Right cardiac atrium (tissue), 5 donors: ENCODE results near the gene KCTD3. TPM values are rescaled to one million over a fixed set of nuclear protein-coding genes. Genes with fewer than 3 reads are reported as not detected.

Source experiments
- ATAC-seq, 2 donors: fragments of 200-7000 bp; cut with Tn5 transposase; one replicate each; pipeline versions ENCODE4 v1.8.0 to v1.9.1; 2020; ENCODE audit warnings: moderate library complexity in 2 of 2, mild to moderate bottlenecking in 1 of 2
- DNase-seq, 3 donors: peaks; one replicate each; pipeline ENCODE4 v3.0.0-alpha.2; 2020
- H3K27ac ChIP-seq: one replicate; pipeline ENCODE4 v1.5.1; 2013; ENCODE audit warnings: mild to moderate bottlenecking, low read length, control low read depth, moderate library complexity
- H3K27me3 ChIP-seq: one replicate; pipeline ENCODE4 v1.6.1; 2013; ENCODE audit not compliant: control insufficient read depth, insufficient read depth
- H3K4me1 ChIP-seq: one replicate; pipeline ENCODE4 v1.6.1; 2013; ENCODE audit warnings: low read length; ENCODE audit not compliant: control insufficient read depth, insufficient read depth
- H3K4me3 ChIP-seq: one replicate; pipeline ENCODE4 v1.5.1; 2013; ENCODE audit warnings: low read length, control low read depth
- H3K9me3 ChIP-seq: one replicate; pipeline ENCODE4 v1.6.1; 2013; ENCODE audit warnings: low read length; ENCODE audit not compliant: control insufficient read depth
- WGBS: extraction: QIAGEN DNeasy Blood & Tissue Kit; methylation state at CpG from one replicate; pipeline ENCODE4 v1.1.7; 2013; 5-methylcytosine and 5-hydroxymethylcytosine counted together
- intact Hi-C, 4 donors: fragments of 100-400 bp; cut with DNase I; formaldehyde crosslinking; loops; one replicate each; pipeline versions ENCODE4 v1.11.0 to v1.14.0; 2022 to 2023
- polyA plus RNA-seq: library from polyadenylated mRNA; stranded (reverse); fragments of 200-250 nt; gene quantifications from one replicate; pipeline ENCODE4 v1.2.3, GENCODE V29; 2013
- total RNA-seq, 4 donors: library from RNA; stranded (reverse); fragmentation: NEBNext Ultra II Directional; extraction: Animal tissue kit (Norgen Biotek cat#: 25700); gene quantifications; one replicate each; pipeline ENCODE4 v1.2.1, GENCODE V29; 2021
- donor health status: healthy with polysubstance abuse.
- donor health status: DM: no; HTN: yes; CAD: no.
- donor health status: DM: no; HTN: no; CAD: no.
- donor health status: DM: no; HTN: yes; CAD: no; lungs with severe emphysema.
- donor health status: DM: yes; HTN: yes; CAD: no.

KCTD3 gene
- total and polyA plus RNA-seq, 5 donors: 11.7 to 19.4 (median 17.1) TPM

- Histone ChIP-seq H3K27ac (no peak overlapping the region), H3K4me3 (no peak overlapping the region), H3K9me3 (no peaks in the 10 kb centered on the region), H3K27me3 (no peaks in the 10 kb centered on the region), H3K4me1 (no peaks in the 10 kb centered on the region)
- intact Hi-C loops: no loop called here
- DNase-seq (no peak), ATAC-seq (no peak)
- WGBS: 87% methylated on average over 1 of the region's 1 CpG
These were observed 9.6 kb upstream of the KCTD3 start for GRCh38 chr1:215557504-215557903.

DNA sequence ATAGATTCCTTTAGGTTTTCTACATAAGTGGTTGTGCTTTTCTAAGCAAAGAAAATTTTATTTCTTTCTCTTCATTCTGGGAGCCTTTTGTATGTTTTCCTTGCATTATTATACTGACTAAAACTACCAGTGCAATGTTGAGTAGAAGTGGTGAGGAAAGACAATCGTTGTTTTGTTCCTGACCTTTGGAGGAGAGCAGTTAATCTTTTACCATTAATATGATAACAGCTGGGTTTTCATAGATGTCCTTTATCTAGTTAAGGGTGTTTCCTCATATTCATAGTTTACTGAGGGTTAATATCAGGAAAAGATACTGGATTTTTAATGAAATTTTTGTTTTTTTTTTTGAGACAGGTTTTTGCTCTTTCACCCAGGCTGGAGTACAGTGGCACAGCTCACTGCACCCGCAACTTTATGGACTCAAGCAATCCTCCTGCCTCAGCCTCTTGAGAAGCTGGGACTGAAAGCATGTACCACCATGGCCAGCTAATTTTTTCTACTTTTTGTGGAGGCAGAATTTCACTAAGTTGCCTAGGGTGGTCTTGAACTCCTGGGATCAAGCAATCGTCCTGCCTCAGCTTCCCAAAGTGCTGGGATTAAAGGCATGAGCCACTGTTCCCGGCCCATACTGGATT lies 9.0 kb upstream of the KCTD3 start:
- 79% methylated on average over 4 of the region's 4 CpGs for WGBS

DNA sequence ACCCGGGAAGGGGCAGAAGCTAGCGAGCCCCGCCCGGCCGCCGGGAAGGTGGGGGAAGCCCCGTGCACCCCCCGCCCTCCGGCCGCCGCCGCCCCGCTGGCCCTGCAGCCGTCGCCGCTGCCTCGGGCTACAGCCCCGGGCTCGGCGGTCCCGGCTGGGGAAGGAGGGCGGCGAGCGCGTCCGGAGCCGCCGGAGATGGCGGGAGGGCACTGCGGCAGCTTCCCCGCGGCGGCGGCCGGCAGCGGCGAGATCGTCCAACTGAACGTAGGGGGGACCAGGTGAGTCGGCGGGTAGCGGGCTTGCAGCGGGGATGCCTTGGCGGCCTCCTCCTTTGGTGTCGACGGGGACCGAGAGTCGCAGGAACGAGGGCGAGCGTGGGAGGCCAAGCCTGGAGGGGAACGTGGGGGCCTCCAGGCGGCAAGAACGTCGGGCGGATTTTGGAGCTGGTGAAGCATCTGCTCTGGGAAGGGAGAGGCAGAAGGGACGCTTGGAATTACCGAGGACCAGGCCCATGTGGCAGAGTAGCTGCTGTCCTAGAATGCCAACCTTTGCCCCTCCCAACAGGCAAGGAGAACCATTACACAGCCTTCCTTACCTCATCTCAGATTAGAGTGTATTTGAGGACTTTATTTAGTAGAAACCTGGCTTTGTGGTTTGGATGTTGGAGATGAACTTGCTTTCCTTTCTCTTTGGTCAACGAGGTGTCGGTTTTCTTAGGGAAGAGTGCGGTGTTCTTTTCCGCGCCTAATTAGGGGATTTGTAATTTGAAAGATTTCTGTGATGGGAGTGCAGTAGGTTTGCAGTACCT lies 591 bp downstream of the KCTD3 start:
- Histone ChIP-seq H3K27ac (peak overlapping the region; percentile 93), H3K9me3 (no peaks in the 10 kb centered on the region), H3K4me3 (peak overlapping the region; percentile 81), H3K4me1 (peaks cover 5% of the 10 kb centered on the region), H3K27me3 (no peaks in the 10 kb centered on the region)
- under 1% methylated on average over 63 of the region's 63 CpGs for WGBS
- intact Hi-C loops: no loop called here
- DNase-seq (peak; percentile 51 to 77 (median 69)), ATAC-seq (peak; percentile 74 to 85)

More for the DNA sequence above, 9.0 kb upstream of the KCTD3 start:
- Histone ChIP-seq H3K9me3 (no peaks in the 10 kb centered on the region), H3K27me3 (no peaks in the 10 kb centered on the region), H3K27ac (no peak overlapping the region), H3K4me1 (no peaks in the 10 kb centered on the region), H3K4me3 (no peak overlapping the region)
- intact Hi-C loops: no loop called here
- DNase-seq (no peak), ATAC-seq (no peak)

DNA sequence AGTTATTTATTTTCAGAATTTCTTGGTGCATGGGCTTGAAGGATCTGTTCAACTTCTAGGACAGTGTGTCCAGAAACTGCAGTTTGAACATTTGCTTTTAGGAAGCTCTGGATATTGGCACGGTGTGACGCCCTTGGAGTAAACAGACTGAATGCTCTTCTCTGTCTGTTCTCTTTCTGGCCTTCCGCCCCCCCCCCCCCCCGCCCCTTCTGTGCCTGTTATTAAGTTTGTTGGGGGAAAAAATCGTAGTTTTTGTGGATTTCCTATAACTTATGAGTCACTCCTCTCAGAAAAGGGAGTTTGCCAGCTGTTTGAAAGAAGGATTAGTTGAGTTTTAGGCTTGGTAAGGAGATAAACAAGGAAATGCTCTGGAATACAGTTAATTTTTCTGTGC lies 1.2 kb downstream of the KCTD3 start:
- H3K9me3 ChIP-seq: no peaks in the 10 kb centered on the region
- peak overlapping the region; percentile 81 for H3K4me3 ChIP-seq
- intact Hi-C loops: no loop called here
- DNase-seq (peak in 2 of 3 donors; percentile 16 to 37), ATAC-seq (peak; percentile 5 to 24)
- peak overlapping the region; percentile 93 for H3K27ac ChIP-seq
- H3K27me3 ChIP-seq: no peaks in the 10 kb centered on the region
- WGBS: 0% methylated on average over 5 of the region's 5 CpGs
- H3K4me1 ChIP-seq: peaks cover 5% of the 10 kb centered on the region

- Histone ChIP-seq H3K27me3 (no peaks in the 10 kb centered on the region), H3K4me3 (no peak overlapping the region), H3K9me3 (no peaks in the 10 kb centered on the region), H3K27ac (no peak overlapping the region), H3K4me1 (peaks cover 5% of the 10 kb centered on the region)
- DNase-seq (no peak), ATAC-seq (no peak)
- WGBS: 60% methylated on average over 3 of the region's 3 CpGs
- intact Hi-C loops: no loop called here
These were observed 3.1 kb downstream of the KCTD3 start for GRCh38 chr1:215569986-215570824.

DNA sequence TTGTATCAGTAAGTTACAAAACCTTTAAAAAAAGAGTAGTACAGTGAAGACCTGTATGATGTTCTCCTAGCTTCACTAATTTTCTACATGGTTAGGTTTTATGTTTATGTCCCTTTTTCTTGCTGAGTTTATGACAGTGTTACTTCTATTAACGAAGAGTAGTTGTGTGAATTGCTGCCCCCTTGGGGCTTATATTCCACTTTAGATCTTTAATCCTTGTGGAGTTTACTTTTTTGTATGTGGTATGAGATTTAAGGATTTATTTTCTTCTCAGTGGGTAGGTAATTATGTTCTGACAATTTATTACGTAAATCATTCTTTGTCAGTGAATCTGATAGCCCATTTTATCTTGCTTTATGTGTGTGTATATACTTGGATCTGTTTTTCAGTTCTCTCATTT lies 14.8 kb downstream of the KCTD3 start:
- Histone ChIP-seq H3K27me3 (no peaks in the 10 kb centered on the region), H3K4me3 (no peak overlapping the region), H3K4me1 (no peaks in the 10 kb centered on the region), H3K9me3 (no peaks in the 10 kb centered on the region), H3K27ac (no peak overlapping the region)
- intact Hi-C loops: no loop called here
- 91% methylated on average over 2 of the region's 2 CpGs for WGBS
- ATAC-seq (no peak), DNase-seq (no peak)

DNA sequence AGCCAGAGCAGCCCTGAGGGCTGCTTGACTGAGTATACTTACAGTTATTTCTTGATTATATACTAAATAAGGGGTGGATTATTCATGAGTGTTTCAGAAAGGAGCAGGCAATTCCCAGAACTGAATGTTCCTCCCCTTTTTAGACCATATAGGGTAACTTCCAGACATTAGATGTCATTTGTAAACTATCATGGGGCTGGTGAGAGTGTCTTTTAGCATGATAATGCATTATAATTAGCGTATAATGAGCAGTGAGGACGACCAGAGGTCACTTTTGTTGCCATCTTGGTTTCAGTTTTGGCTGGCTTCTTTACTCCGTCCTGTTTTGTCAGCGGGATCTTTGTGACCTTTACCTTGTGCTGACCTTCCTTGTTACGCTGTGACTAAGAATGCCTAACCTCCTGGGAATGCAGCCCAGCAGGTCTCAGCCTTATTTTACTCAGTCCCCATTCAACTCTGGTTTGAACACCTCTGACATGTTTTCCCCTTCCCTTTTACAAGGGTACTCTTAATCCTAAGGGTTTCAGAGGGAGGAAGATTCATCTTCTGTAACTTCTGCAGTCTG lies 16.2 kb downstream of the KCTD3 start:
- H3K9me3 ChIP-seq: no peaks in the 10 kb centered on the region
- no peaks in the 10 kb centered on the region for H3K27me3 ChIP-seq
- DNase-seq (no peak), ATAC-seq (peak in 1 of 2 donors; percentile 61)
- no peak overlapping the region for H3K4me3 ChIP-seq
- 69% methylated on average over 5 of the region's 5 CpGs for WGBS
- intact Hi-C loops: no loop called here
- H3K4me1 ChIP-seq: no peaks in the 10 kb centered on the region
- no peak overlapping the region for H3K27ac ChIP-seq

DNA sequence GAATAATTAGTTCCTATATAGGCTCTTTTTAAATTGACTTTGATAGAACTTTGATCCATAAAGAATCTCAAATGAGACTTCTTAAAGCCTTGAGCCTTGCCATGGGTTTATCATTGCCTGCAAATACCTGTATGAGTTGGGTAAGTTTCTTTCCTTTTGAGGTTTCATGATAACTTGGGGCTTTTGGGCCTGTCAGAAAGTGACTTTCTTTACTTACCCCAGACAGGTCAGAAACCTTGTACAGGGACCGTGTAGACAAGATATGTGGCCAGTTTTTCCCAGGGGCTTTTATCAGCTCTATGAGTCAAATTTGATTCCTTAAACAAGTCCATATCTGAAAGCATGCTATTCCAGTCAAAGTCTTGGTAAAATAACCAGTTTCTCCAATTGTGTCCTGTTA lies 17.3 kb downstream of the KCTD3 start:
- no peaks in the 10 kb centered on the region for H3K9me3 ChIP-seq
- WGBS: 84% methylated on average over 1 of the region's 1 CpG
- intact Hi-C loops: no loop called here
- no peak overlapping the region for H3K4me3 ChIP-seq
- ATAC-seq (no peak), DNase-seq (no peak)
- H3K27me3 ChIP-seq: no peaks in the 10 kb centered on the region
- H3K4me1 ChIP-seq: no peaks in the 10 kb centered on the region
- no peak overlapping the region for H3K27ac ChIP-seq

- no peak overlapping the region for H3K4me3 ChIP-seq
- no peaks in the 10 kb centered on the region for H3K27me3 ChIP-seq
- 84% methylated on average over 4 of the region's 4 CpGs for WGBS
- DNase-seq (no peak), ATAC-seq (no peak)
- no peak overlapping the region for H3K27ac ChIP-seq
- H3K9me3 ChIP-seq: no peaks in the 10 kb centered on the region
- no peaks in the 10 kb centered on the region for H3K4me1 ChIP-seq
- intact Hi-C loops: no loop called here
These were observed 22.7 kb downstream of the KCTD3 start for GRCh38 chr1:215589650-215590435.

DNA sequence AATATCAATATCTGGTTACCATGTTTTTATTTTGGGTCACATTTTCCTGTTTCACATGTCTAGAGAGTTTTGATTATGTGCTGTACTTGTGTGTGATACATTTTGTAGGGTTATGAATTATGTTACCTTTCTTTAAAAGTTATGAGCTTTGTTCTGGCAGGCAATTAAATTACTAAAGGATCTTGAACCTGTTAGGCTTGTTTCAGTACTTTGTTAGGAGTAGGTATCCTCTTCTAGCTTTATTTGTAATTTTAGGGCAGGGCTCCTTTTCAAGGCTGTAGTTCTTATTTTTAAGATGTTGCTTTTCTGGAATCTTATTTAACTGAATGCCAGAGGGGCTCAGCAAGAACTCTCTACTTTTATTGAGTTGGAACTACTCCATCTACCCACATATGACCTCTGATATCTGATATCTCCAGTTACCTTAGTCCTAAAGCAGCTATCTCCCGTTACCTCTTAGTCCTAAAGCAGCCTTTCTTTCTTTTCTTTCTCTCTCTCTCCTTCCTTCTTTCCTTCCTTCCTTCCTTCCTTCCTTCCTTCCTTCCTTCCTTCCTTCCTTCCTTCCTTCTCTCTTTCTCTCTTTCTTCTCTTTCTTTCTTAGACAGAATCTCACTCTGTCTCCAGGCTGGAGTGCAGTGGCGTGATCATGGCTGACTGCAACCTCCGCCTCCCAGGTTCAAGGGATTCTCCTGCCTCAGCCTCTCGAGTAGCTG lies 23.8 kb downstream of the KCTD3 start:
- H3K4me1 ChIP-seq: no peaks in the 10 kb centered on the region
- no peak overlapping the region for H3K4me3 ChIP-seq
- H3K27me3 ChIP-seq: no peaks in the 10 kb centered on the region
- DNase-seq (no peak), ATAC-seq (no peak)
- intact Hi-C loops: no loop called here
- 98% methylated on average over 4 of the region's 4 CpGs for WGBS
- H3K9me3 ChIP-seq: no peaks in the 10 kb centered on the region
- no peak overlapping the region for H3K27ac ChIP-seq
